Hepatocyte (in vitro differentiated cells): ENCODE data around the gene CIC.

Experiments used
- EZH2 ChIP-seq: fragments of 200-600 bp; sonication (generic); IDR thresholded peaks from 2 replicates; pipeline ENCODE4 v1.6.1; 2016; ENCODE audit warnings: antibody characterized with exemption, mild to moderate bottlenecking, borderline replicate concordance
- EZH2phosphoT487 ChIP-seq: fragments of 200-600 bp; sonication (generic); IDR thresholded peaks from one replicate; pipeline ENCODE4 v1.6.1; 2018; ENCODE audit warnings: antibody characterized with exemption, mild to moderate bottlenecking, low read depth, moderate library complexity; ENCODE audit not compliant: unreplicated experiment, severe bottlenecking
- TF ChIP-seq, protein P1 (sequence below): fragments of 200-600 bp; sonication (generic); IDR thresholded peaks from 2 replicates; pipeline ENCODE4 v1.5.1; 2016; ENCODE audit warnings: antibody characterized with exemption, mild to moderate bottlenecking; ENCODE audit not compliant: poor library complexity

DNA sequence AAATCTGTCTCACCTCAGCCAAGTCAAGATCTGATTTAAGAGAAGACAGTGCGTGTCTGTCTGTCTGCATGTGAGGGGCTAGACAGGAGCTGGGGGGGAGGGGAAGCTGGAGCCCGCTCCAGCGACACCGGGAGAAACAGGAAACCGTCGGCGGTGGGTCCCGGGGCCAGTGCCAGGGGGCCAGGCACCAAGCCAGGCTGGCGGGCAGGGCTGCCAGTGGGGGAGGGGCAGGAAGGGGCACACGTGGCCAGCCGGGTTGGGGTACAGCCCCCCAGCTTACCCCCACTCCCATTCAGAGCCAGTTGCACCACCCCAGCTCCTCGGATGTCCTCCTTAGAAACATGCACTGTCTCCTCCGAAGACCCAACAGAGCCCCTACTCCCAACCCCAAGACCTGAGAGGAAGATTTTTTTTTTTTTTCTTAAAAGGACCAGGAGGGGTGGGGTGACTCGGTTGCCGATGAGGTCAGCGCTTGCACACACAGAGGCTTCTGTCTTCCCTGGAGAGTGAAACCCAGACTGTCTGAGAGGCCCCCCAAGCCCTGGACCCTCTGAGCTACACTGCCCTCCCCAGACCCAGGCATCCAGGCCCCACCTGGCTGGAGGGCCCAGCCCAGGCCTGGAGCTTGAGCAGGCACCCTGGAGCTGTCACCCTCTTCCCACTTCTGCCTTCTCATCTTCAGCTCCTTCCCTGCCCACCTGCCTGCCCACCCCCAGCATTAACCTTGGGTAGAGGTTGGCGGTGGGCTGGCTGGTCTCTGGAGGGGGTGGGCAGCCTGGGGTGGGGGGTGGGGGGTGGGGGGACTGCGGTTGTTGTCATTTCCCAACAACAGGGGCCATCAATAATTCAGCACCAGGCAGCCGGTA is 18.2 kb upstream of the CIC start:
- TF ChIP-seq, protein P1, sequence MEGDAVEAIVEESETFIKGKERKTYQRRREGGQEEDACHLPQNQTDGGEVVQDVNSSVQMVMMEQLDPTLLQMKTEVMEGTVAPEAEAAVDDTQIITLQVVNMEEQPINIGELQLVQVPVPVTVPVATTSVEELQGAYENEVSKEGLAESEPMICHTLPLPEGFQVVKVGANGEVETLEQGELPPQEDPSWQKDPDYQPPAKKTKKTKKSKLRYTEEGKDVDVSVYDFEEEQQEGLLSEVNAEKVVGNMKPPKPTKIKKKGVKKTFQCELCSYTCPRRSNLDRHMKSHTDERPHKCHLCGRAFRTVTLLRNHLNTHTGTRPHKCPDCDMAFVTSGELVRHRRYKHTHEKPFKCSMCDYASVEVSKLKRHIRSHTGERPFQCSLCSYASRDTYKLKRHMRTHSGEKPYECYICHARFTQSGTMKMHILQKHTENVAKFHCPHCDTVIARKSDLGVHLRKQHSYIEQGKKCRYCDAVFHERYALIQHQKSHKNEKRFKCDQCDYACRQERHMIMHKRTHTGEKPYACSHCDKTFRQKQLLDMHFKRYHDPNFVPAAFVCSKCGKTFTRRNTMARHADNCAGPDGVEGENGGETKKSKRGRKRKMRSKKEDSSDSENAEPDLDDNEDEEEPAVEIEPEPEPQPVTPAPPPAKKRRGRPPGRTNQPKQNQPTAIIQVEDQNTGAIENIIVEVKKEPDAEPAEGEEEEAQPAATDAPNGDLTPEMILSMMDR, result no peak
- TF ChIP-seq EZH2, result no peak
- no peak for TF ChIP-seq EZH2phosphoT487
